Ovary (tissue), 3 donors: ENCODE data around the gene LUZP2.

Experiments
- POLR2A ChIP-seq: fragments of 450-650 bp; IDR thresholded peaks from one replicate; pipeline ENCODE4 v1.6.1; 2017; ENCODE audit warnings: antibody characterized with exemption, mild to moderate bottlenecking, moderate library complexity
- TF ChIP-seq, protein P1 (sequence below), 3 donors: fragments of 450-650 bp in 2 of 3; fragments of 200-600 bp in 1 of 3; IDR thresholded peaks; one replicate each; pipeline versions ENCODE4 v1.5.1 to v1.8.0; 2016 to 2022; ENCODE audit warnings: antibody characterized with exemption in 3 of 3, mild to moderate bottlenecking in 1 of 3
- donor health status: DM: no; HTN: no; CAD: no.

DNA sequence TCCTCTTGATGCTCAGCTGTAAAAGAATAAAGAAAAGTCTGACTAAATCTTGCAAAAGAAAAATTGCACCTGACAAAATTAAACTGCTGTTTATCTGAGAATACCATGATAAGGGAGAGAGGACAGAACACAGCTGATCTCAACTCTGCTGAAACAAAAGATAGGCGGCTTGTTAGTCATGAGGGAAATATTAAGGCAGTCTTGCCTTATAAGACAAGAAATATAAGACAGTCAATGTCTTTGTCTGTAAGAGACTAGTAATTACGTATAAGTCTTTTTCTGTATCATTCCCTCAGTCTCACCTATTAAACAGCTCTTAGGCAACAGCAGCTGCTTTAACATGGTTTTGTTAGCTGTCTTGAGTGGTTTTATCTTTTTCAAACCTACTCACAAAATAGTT is 296.6 kb downstream of the LUZP2 start:
- TF ChIP-seq, protein P1, sequence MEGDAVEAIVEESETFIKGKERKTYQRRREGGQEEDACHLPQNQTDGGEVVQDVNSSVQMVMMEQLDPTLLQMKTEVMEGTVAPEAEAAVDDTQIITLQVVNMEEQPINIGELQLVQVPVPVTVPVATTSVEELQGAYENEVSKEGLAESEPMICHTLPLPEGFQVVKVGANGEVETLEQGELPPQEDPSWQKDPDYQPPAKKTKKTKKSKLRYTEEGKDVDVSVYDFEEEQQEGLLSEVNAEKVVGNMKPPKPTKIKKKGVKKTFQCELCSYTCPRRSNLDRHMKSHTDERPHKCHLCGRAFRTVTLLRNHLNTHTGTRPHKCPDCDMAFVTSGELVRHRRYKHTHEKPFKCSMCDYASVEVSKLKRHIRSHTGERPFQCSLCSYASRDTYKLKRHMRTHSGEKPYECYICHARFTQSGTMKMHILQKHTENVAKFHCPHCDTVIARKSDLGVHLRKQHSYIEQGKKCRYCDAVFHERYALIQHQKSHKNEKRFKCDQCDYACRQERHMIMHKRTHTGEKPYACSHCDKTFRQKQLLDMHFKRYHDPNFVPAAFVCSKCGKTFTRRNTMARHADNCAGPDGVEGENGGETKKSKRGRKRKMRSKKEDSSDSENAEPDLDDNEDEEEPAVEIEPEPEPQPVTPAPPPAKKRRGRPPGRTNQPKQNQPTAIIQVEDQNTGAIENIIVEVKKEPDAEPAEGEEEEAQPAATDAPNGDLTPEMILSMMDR (IDR thresholded peaks at IDR 0.05), result no peak
- TF ChIP-seq POLR2A, result no peak
